Activated T-cell treated with anti-CD3 and anti-CD28 coated beads, Interleukin-2, amount 50 U/mL, for 1 hour (primary cell): ENCODE data around the gene RSPH1.
A peak's percentile ranks its signal among the peaks of the same experiment; 100 is the strongest.

Source experiments
- DNase-seq: peaks from one replicate; pipeline ENCODE4 v3.0.0-alpha.2; 2020

RSPH1 gene

DNA sequence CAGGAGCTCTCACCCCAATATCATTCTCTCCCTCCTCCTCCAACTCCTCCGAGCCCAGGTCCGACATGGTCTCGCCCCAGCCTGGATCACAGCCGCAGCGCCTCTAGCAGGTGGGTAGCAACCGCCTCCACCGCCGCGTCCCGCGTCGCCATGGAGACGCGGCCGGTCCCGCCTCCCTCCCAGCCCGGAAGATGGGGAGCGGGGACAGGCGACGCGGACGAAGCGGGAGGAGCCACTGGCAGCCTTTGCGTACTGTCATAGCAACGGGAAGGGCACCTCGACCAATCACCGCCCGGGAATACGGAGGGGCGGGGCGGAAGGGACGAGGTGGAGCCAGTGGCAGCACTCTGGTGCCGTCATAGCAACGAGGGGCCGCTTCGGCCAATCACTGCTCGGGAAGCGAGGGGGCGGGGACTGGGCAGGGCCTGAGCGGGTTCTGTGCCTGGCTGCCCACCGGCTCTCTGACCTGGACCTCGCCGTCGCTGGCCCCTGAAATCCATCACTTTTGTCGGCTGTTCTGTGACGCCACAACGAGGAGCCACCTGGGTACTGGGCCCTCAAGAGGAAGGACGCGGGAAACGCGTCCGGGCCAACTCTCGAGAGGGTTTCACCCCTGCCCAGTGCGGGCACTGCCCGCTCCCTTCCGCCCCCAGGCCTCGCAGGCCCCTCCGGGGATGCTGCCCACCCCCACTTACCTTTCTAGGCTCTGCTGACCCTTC is at the start of gene RSPH1:
Gene RSPH1, minus strand, starts transcription at position 105 of the 719 bp plus-strand sequence. Its CDS starts 38 bp downstream, at position 67.
- DNase-seq: peak; percentile 99

DNA sequence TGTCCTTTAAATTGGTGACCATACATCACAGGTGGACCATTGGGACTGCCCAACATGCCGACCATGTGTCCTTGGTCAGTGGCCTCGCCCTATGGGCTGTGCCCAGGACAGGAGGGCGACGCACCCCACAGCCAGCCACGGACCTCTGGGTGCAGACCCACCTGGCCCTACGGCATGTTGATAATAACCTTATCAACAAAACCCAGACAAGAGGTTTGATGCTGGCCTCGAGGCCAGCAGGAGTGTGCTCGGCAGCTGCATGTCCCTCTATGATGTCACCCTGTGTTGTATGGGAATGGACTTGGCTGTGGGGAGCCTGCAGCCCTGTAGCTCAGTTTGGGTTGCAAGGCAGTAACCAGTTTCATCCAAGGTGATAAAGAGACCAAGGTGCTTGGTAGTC is 49.7 kb upstream of the RSPH1 start:
- DNase-seq: no peak

DNA sequence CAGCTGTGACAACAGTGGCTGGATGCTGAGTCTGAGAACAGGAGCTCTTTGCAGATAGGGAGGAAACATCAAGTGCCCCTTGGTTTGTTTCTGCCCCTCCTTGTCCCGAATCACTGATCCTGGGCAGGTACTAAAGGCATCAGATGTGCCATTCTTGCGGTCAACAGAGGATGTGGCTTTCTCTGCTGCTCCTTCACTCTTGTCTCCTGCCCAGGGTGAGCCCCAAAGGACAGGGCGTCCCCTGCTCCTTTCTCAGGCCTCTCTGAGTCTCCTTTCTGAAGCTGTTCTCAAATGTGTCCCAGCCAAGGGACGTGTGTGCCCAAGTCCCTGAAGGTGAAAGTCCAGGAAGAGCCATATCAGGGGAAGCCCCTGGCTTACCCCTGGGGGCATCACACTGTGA is 49.3 kb upstream of the RSPH1 start:
- DNase-seq: no peak

DNA sequence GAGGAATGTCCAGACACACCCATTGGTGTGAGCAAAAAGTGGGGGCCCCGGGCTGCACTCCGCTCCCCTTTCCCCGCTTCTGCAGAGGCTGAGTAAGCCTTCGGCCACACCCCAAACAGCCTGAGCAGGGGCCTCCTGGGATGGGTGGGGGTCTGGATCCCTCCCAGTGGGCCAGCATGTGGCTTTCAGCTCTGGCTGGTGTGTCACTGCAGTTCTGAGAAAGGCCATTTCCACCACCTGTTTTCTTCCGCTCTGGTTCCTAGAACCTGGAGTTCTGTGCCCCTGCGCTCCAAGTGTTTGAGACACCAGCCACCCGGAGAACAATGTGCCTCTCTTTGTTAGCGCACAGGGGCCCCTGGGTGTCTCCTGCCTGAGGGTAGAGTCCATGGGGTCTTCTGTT is 48.5 kb upstream of the RSPH1 start:
- no peak for DNase-seq

DNA sequence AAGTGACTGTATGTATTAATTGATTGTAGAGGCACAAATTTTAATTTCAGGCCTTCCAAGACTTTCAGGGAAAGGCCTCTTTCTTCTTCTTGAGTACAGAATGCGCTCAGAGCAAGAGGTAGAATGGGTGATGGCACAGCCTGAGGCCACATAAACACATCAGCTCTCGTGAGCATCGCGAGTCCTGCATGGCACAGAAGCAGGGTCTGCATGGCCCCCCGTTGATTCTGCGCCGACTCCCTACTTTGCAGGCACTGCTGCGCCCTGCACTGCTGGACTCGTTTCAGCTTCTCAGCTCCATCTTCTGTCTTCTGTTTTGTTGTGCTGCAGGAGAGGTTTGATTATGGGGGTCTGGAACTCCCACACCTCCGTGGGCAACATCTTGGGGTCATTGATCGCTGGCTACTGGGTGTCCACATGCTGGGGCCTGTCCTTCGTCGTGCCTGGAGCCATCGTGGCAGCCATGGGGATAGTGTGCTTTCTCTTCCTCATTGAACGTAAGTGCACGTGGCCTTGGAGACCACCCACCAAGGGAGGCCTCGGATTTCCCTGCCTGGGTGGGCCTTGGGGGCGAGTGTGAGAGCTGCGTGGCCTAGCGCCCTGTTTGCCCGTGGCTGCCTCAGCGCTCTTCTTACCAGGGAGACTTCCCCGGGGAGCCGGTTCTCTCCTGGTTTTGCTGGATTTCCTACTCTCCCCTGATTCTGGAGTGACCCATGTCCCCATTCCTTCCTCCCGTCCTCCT is 47.3 kb upstream of the RSPH1 start:
- no peak for DNase-seq

DNA sequence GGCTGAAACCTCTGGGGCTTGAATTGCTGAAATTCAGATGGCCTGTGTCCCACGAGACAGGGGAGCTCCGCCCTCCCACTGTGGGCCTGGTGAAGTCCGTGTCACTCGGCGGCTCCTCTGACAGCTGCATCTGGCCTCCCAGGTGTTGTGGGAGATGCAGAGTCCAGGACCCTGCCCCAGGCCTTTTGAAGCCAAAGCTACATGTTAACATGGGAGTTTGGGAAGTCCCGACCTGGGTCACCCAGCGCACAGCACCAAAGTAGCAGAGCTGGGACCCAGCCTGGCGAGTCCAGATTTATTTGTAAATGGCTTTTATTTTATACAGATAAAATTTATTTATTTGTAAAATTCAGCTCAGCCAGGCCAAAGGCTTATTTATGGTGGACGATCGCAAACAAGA is 46.6 kb upstream of the RSPH1 start:
- no peak for DNase-seq

DNA sequence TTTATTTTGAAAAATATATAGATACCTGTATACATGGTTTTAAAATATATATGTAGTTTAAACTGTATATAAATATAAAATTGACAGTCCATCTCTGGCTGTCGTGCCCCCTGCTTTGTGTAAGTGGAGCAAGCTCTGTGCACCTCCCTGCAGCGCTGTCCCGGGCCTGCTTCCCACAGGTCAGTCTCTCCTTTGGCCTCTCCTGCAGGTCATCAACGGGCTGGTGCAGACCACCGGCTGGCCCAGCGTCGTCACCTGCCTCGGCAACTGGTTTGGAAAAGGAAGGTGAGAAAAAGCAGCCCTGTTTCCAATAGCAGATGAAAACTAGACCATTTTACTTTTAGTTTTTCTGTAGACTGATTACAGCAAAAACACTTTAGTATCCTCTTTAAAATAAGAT is 46.2 kb upstream of the RSPH1 start:
- no peak for DNase-seq

DNA sequence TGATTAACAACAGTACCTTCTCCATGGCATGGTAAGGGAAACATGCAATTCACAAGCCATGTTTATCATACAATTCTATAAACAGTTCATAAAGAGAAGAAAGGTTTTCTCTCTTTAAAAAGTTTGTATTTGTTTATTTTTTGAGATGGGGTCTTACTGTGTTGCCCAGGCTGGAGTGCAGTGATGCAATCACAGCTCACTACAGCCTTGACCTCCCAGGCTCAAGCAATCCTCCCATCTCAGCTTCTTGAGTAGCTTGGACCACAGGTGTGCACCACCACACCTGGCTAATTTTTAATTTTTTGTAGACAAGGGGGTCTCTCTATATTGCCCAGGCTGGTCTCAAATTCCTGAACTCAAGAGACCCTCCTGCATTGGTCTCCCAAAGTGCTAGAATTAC is 45.6 kb upstream of the RSPH1 start:
- no peak for DNase-seq

DNA sequence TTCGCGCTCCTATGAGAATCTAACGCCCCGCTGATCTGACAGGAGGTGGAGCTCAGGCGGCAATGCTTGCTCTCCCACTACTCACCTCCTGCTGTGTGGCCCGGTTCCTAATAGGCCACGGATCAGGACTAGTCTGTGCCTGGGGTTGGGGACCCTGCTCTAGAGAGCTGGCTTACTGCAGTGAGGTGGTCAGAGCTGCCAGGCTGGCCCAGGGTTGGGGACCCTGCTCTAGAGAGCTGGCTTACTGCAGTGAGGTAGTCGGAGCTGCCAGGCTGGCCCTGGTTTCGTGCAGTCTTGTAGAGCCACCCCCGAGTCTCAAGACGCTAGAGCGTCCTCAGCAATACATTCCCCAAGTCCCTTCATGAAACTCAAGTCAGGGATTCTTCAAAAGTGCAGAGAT is 45.1 kb upstream of the RSPH1 start:
- no peak for DNase-seq

DNA sequence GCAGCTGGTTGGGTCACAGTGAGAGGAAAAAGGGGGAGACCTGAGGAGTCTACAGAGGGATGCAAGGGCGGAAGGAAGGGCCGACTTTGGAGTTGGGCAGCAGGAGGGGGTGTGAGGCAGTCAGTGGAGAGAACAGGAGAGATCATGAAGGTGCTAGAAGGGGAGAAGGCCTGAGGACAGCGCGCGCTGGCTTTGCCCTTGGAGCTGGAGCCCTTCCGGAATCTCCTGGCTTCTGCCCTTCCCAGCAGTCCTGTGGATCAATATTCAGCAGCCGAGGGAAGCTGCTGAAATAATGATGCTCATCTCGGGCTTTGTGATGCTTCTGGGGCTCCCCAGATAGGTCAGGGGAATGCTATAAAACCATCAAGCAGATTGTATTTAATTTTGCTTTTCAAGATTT is 44.4 kb upstream of the RSPH1 start:
- no peak for DNase-seq

DNA sequence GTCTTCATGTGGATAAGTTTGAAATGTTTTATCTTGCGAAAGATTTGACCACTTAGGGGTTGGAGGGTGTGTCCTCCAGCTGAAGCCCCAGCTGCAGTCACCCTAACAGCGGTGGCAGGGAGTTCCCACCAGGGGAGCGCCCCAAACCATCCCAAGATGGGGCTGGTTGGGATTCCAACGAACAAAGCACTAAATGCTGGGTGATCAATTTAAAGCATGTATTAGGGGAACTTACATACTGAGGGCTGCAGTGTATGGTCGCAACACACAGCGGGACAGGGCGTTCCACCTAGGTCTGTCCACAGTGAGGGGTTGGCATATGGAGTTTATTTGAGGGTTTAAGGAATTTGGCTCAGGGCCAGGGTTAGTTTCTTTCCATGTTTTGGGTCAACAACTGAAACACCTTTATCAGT is 43.9 kb upstream of the RSPH1 start:
- no peak for DNase-seq

DNA sequence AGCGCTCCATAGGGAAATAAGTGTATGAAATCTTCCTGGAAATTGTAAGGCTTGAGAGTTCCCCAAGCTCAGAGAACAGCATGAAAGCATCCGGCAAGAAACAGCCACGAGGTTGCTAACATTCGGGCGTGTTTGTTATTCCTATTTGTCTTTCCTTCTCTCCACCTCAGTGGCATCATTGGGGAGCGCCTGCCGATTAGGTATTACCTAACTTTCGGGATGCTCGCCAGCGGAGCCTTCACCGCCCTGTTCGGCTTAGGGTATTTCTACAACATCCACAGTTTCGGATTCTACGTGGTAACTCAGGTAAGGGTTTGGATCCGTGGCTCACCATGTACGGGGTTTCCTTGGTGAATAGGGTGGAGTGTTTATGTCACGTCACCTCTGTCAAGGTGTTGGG is 43.3 kb upstream of the RSPH1 start:
- DNase-seq: no peak

DNA sequence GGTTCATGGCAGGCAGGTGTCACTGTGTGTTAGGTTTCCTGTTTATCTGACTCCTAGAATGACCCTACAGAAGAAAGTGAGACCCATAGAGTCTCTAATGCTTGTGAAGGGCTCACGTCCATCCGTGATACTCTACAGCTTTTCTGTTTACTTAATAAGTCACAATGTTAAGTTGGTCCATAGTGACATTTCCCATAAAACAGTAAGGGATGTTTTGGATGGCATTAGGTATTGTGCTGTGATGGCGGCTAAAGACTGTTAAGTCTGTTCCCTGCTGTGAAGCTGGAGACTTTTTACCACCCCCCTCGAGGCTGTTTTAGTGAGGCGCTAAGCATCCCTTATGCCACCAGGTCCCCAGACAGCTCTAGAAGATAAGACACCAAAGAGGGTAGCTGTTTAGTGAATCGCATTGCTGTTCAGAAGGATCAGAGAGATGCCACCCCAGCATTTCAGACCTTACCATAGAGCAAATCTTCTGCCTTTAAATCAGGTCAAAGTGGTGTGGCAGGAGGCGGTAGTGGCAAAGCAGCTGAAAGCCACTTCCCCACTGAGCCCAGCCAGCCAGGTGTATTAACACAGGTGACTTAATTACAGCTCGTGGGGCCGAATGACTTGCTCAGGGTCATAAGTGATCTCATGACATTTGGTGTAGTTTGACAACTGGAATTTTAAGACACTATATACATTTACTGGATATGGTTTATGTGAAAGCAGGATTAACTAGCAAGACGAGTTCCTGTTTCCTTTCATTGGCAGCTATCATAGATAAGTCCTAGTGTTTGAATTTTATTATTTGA is 42.7 kb upstream of the RSPH1 start:
- DNase-seq: no peak

DNA sequence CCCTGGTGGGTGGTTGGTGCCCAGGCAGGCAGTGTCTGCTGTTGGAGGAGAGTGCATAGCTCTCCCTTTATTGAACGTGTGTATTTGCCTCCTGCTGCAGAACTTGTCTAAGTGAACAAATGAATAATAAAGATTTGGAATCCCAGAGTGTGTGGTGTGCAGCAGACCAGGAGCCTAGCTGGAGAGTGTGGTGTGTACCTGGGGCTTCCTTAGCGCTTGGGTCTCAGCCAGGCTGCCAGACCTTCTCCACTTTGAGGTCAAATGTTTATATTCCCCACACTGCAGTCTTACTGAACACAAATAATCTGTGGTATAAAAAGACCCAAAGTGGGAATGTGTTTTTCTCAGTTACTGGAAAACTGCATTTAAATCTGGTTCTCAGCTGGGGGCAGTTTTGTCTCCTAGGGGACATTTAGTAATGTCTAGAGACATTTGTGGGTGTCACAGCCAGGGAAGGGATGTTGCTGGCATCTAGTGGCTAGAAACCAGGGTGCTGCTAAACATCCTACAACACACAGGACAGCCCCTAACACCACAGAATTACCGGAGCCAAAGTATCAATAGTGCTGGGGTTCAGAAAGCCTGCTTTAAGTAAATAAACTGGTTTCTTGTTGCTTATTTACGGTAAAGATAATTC is 41.2 kb upstream of the RSPH1 start:
- no peak for DNase-seq

DNA sequence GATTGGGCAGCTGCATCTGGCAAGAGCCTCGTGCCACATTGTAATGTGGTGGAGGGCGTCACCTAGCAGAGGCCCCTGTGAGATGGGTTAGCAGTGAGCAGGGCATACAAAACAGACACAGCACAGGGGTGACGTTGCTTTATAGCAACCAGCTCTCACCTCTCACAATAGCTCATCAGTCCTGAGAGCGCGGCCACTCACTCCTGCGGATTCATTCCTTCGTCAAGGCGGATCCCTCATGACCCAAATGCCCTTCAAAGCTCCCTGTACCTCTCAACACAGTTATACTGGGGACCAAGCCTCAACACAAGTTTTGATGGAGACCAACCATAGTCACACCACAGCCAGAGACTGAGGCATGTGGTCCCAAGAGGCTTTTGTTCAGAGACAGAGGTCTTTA is 40.6 kb upstream of the RSPH1 start:
- DNase-seq: peak; percentile 11

DNA sequence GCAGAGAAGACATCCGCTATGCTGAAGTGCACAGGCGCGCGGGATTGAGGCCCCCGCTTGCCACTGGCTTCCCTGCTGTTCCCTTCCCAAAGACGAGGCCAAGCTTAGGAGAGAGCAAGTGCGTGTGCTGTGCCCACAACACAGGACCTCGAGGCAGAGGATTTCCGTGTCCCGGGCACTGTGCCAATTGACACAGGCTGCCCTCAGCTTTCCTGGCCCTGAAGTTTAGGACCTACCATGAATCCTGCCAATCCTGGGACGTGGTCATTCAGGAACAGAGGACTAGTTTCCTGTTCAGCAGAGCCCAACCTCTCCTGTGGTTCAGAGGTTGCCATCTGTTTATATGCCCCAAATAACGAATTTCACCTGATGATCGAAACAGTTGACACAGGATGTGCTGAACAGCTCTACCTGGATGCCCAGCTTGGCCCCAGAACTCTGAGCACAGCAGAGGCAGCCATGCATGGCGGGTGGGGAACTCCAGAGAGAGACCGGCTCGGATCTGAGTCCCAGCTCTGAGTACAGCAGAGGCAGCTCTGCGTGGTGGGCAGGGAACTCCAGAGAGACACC is 39.7 kb upstream of the RSPH1 start:
- DNase-seq: no peak

DNA sequence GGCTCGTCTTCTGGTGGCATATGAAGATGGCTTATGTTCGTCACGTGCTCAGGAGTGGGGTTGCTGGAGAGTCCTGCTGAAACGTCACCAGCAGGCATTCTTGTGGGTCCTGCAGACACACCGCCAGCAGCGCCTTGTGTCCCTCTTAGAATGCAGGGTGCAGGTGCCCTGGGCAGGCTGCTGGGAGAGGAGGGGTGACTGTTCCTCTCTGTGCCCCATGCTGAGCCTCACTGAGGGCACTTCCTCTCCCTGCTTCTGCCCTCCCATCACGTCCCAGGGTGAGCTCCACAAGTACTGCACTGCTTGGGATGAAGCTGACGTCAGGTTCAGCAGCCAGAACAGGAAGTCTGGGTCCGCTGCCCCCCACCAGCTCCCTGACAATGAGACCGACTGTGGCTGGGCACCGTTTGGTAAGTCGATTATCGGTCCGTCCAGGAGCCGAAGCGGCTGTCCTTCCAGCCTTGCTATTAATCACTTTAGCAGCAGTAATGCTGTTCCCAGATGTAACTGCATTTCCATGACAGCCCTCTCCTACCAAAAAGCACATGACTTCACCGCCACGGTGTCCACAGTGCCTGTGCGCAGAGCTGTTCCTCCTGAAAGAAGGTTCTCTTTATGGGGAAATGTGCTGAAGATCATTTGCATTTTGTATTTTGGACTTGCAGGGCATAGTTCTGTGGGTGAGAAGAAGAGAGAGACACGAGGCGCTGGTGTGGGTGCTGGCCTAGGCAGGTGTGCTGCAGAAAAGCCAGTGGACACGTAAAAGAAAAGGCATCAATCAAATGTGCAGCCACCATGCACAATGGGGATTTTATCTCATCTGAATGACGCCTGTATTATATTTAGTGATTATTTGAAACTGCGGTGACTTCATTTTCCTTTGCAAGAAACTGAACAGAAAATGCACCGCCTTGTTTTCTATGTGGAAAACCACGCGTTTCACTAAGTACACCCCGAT is 38.7 kb upstream of the RSPH1 start:
- DNase-seq: no peak

DNA sequence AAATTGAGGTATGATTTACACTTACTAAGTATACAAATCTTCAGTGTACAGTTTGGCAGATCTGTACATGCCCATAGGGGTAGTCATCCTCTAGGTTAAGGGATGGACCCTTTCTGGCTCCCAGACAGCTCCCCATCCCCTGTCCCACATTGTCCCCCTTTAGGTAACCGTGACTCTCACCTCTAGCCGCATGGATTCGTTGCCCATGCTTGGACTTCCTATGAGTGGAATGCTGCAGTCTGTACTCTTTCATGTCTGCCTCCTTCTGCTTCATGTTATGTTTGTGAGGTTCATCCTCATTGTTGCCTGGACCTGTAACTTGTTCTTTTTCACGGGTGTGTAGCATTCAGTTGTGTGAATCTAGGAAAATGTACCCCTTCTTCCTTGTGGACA is 37.9 kb upstream of the RSPH1 start:
- no peak for DNase-seq

DNA sequence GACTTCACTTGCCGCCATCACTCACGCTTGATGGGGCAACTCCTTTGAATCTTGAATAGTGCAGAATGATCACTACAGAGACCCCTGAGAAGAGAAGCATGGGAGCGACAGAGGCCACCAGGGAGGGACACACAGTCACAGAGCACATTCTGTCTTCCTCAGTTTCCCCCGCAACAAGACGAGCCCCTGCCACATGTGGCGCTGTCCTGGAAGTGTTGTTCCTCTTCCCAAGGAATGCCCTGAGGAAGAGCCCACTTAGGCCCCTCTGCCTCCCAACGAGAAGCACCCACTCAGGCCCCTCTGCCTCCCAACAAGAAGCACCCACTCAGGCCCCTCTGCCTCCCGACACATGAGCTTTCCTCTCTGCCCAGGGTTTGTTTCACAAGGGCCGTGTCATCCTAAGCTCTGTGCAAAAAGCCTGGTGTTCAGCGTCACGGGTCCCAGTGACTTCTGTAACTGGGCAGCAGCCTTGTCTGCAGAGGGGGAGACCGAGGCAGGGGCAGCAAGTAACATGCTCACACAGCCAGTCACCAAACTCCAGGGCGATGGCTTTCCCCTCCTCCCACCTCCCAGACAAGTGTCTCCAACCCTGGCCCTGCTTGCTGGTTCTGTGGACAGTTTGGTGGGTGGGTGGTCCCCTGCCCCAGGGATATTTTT is 37.4 kb upstream of the RSPH1 start:
- DNase-seq: no peak

DNA sequence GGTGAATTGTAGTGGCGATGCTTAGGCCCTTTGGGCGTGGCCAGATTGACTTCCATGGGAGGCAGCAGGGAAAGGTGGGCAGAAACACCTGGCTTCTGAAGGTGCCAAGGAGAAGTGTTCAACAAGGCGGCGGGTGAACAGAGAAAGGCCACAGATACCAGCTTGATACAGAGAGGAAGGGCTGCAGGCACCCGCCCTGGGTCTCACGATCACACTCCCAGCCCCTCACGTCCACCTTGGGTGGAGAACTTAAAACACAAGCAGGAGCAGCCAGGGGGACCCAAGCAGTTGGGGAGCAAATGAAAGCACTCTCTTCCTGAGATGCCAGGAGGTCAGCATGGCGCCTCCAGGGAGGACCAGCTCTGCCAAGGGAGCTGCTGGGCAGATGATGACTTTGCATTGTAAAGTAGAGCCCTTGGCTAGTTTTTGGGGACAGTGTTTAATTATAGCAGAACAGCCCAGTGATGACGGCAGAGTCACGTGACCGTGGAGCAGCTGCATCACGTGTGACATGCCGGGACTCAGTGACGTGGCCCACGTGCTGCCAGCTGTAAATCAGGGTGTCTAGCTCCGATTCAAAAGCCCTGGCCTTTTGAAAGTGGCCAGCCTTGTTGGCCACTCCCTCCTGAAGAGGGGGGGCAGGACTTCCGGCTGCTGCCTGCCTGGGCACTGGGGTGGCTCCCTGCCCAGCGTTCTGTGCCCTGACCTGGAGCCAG is 36.6 kb upstream of the RSPH1 start:
- no peak for DNase-seq

DNA sequence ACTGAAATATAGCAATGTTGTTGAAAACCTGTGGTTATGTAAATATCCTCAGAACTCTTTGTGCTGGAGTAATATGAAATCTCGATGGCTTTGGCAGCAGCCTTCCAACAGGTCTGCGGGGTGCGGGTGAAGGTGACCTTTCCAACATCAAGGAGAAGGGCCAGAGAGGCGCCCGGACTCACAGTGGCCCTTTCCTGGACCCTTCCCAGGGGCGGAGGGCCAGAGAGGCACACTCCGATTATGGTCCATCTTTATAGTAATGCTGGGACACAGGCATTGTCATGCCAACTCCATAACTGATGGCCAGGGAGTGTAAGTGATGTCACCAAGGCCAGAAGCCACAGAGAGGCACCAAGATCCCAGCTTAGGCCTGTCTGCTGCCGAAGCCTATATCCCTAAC is 35.7 kb upstream of the RSPH1 start:
- DNase-seq: no peak
